Body of pancreas (tissue), 4 donors: ENCODE measurements around the gene MED25. TPM values are rescaled to one million over a fixed set of nuclear protein-coding genes. Genes with fewer than 3 reads are reported as not detected.

Experiments
- ATAC-seq: fragments of 150-250 bp; one replicate; pipeline ENCODE4 v1.9.1; 2016
- DNase-seq, 4 donors: peaks; one replicate each; pipeline ENCODE4 v3.0.0-alpha.2; 2019
- H3K27ac ChIP-seq, 4 donors: fragments of 200-600 bp; sonication (generic); 1 replicate in 3 of 4; 2 replicates in 1 of 4; pipeline versions ENCODE4 v1.5.1 to v1.6.1; 2016 to 2019; ENCODE audit warnings: mild to moderate bottlenecking in 1 of 4, mixed read lengths in 1 of 4, moderate library complexity in 1 of 4
- H3K27me3 ChIP-seq, 2 donors: fragments of 200-600 bp; sonication (generic); one replicate each; pipeline ENCODE4 v1.6.0; 2016; ENCODE audit warnings: mild to moderate bottlenecking in 1 of 2
- H3K36me3 ChIP-seq, 2 donors: fragments of 200-600 bp; sonication (generic); replicated peaks in 1 of 2; 2 replicates each; pipeline ENCODE4 v1.5.1; 2016; ENCODE audit warnings: low read depth in 2 of 2; ENCODE audit not compliant: insufficient read depth in 1 of 2
- H3K4me1 ChIP-seq: fragments of 200-600 bp; sonication (generic); one replicate; pipeline ENCODE4 v1.6.0; 2016
- H3K4me3 ChIP-seq, 2 donors: fragments of 200-600 bp; sonication (generic); 1 replicate in 1 of 2; 2 replicates in 1 of 2; pipeline ENCODE4 v1.5.1; 2016 to 2019
- H3K9me3 ChIP-seq, 3 donors: fragments of 200-600 bp; sonication (generic); 1 replicate in 2 of 3; 2 replicates in 1 of 3; pipeline ENCODE4 v1.5.1; 2016
- CTCF ChIP-seq, 7 experiments: fragments of 450-650 bp in 4 of 7; fragments of 200-600 bp in 3 of 7; sonication (generic) in 3 of 7; IDR thresholded peaks; one replicate each; pipeline ENCODE4 v1.5.1; 2016 to 2019; ENCODE audit warnings: antibody characterized with exemption in 7 of 7
- POLR2A ChIP-seq, 3 donors: fragments of 450-650 bp; IDR thresholded peaks; one replicate each; pipeline ENCODE4 v1.6.1; 2016; ENCODE audit warnings: antibody characterized with exemption in 3 of 3, mild to moderate bottlenecking in 2 of 3
- whole genome bisulfite sequencing, 2 donors: methylation state at CpG; one replicate each; pipeline ENCODE4 v1.1.5; 2017; 5-methylcytosine and 5-hydroxymethylcytosine counted together
- intact Hi-C: fragments of 100-400 bp; cut with DNase I; formaldehyde crosslinking; loops from one replicate; pipeline ENCODE4 v1.15.1; 2023
- total RNA-seq, 2 donors: library from RNA; depleted of rRNA; stranded (reverse); fragments of >200 nt; gene quantifications; one replicate each; pipeline ENCODE4 v1.1.0, GENCODE V29; 2016

Gene MED25
- total RNA-seq, 2 donors from 2014 or later, result 15.8 to 16.9 TPM

GRCh38 chr19:49787746-49788145 lies 30.3 kb upstream of the MED25 start:
- ATAC-seq (no peak), DNase-seq (no peak)
- Histone ChIP-seq H3K9me3 (no peaks in the 10 kb centered on the region), H3K4me3 (no peak overlapping the region), H3K36me3 (peaks cover 0 to 12% of the 10 kb centered on the region in 2 donors), H3K4me1 (no peaks in the 10 kb centered on the region), H3K27me3 (no peaks in the 10 kb centered on the region), H3K27ac (no peak overlapping the region)
- intact Hi-C loops, result no loop called here
- WGBS, 2 donors, result 86 to 87% methylated on average over 3 to 5 of the region's 5 CpGs
- TF ChIP-seq CTCF (IDR thresholded peaks at IDR 0.05), result no peak
- no peak for TF ChIP-seq POLR2A (IDR thresholded peaks at IDR 0.05)

GRCh38 chr19:49788857-49789256 lies 29.2 kb upstream of the MED25 start:
- Histone ChIP-seq H3K4me1 (no peaks in the 10 kb centered on the region), H3K36me3 (peaks cover 0 to 16% of the 10 kb centered on the region in 2 donors), H3K27ac (no peak overlapping the region), H3K4me3 (no peak overlapping the region), H3K27me3 (no peaks in the 10 kb centered on the region), H3K9me3 (no peaks in the 10 kb centered on the region)
- DNase-seq (no peak), ATAC-seq (no peak)
- intact Hi-C loops, result no loop called here
- WGBS, 2 donors, result 74 to 87% methylated on average over 3 to 10 of the region's 10 CpGs
- TF ChIP-seq POLR2A (IDR thresholded peaks at IDR 0.05), result no peak
- no peak for TF ChIP-seq CTCF (IDR thresholded peaks at IDR 0.05)

- intact Hi-C loops, result no loop called here
- no peak for ATAC-seq
- TF ChIP-seq POLR2A (IDR thresholded peaks at IDR 0.05) (no peak), CTCF (IDR thresholded peaks at IDR 0.05) (no peak)
- Histone ChIP-seq H3K36me3 (peaks cover 0 to 22% of the 10 kb centered on the region in 2 donors), H3K27me3 (no peaks in the 10 kb centered on the region), H3K4me3 (no peak overlapping the region), H3K27ac (no peak overlapping the region), H3K4me1 (no peaks in the 10 kb centered on the region), H3K9me3 (no peaks in the 10 kb centered on the region)
- DNase-seq, result peak in 3 of 4 donors; percentile 24 to 38 (median 30)
- 79 to 87% methylated on average over 9 of the region's 9 CpGs for WGBS, 2 donors
Measured at GRCh38 chr19:49790866-49791265, 27.2 kb upstream of the MED25 start.

- TF ChIP-seq CTCF (IDR thresholded peaks at IDR 0.05) (no peak), POLR2A (IDR thresholded peaks at IDR 0.05) (no peak)
- intact Hi-C loops, result no loop called here
- Histone ChIP-seq H3K27me3 (no peaks in the 10 kb centered on the region), H3K4me3 (no peak overlapping the region), H3K27ac (no peak overlapping the region), H3K9me3 (no peaks in the 10 kb centered on the region), H3K4me1 (no peaks in the 10 kb centered on the region), H3K36me3 (peaks cover 0 to 29% of the 10 kb centered on the region in 2 donors)
- ATAC-seq (no peak), DNase-seq (no peak)
- WGBS, 2 donors, result 89 to 93% methylated on average over 8 to 22 of the region's 26 CpGs
Measured at GRCh38 chr19:49791776-49792445, 26.2 kb upstream of the MED25 start.
